ENCODE measurements around the gene HPCAL1.

The HPCAL1 gene

DNA sequence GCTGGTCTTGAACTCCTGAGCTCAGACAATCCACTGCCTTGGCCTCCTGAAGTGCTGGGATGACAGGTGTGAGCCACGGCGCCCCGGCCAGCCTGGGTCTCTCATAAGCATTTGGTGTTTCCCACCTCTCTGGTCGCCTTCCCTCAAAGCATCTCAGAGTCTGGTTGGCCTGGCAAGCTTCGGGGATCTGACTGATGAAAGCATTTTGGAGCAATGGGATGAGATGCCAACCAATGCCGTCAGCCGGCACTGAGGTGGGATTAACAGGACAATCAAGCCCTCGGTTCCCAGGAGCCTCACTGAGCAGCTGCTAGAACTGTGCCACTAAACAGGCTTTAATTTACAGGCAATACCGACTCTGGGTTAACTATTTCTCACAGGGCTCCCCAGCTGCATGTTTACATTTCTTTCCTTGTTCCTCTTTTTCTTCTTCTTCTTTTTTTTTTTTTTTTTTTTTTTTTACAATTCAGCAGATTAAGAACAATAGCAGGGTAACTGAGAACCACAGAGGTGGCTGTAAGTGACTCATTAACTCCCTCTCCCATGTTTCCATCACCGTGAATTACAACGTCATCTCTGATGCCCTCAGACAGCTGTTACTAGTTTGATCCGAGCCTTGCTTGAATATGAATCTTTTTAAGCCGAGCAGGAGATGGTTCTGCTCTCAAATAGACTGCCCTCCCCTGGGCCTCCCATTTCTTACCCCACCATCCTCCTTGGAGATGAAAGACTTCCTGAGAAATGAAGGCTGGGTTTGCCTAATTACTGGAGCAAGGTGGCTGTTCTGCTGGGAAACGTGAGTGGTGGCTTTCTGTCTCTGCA, 107.5 kb downstream of the HPCAL1 start:
- no peak for DNase-seq

DNA sequence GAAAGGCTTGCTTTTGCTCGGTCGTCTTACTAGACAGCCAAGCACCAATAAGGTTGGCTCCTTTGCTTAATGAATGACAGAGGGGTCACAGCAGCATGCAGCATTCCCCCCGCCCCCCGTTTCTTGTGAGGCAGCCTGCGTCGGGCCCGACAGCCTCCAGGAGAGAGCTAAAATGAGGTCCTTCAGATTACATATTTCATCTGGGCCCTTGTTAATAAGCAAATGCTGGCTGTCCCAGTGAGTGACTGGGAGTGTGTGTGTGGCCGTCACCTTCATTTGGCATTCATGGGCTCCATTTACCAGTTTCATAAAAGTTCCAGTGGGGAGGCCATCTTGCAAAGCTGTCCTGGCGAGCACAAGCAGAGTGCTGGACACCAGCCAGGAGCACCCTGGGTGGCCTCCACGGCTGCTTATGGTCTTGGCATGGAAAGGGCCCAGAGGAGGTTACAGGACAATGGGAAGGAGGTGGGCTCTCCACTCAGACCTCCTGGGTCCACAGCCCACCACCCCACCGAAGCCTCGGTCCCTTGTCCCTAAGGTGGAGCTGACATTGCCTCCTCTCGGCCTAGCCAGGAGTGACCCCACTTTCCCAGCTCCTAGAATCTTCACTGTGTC, 108.2 kb downstream of the HPCAL1 start:
- no peak for DNase-seq

GRCh38 chr2:10411557-10411956, 108.9 kb downstream of the HPCAL1 start:
- no peak for DNase-seq

DNA sequence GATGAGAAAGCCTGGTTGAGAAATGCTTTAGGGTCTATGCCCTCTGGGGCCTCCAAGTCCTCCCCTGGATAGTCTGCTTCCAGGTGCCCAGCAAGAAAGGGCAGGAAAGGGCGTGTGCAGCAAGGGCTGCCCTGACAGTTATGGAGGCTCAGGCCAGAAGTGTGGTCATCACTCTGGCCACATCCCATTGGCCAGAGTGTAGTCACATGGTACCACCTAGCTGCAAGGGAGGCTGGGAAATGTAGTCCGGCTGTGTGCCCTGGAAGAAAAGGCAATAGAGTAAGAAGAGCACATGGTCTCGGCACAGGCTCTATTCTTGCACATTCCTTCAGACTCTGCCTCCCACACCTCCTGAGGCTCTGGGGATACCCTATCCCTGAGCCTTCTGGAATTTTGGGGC, 109.7 kb downstream of the HPCAL1 start:
- no peak for DNase-seq

DNA sequence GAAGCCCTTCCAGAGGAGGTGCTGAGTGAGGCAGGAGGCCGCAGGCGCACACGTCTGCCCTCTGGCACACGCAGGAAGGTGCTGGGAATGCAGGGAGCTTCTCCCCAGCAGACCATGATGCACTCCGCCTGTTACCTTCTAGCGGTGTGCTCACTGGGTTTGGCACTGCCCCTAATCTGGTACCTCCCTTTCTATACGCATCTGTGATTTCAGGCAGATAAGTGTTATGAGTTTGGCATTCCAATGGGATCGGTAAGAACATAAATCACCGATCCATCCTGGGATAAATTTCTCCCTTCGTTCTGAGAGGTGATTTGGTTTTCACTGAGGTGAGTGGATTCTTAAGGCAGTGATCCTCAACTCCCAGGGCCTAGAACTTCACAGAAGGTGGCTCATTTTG, 110.8 kb downstream of the HPCAL1 start:
- no peak for DNase-seq

GRCh38 chr2:10413991-10414451, 111.3 kb downstream of the HPCAL1 start:
- no peak for DNase-seq

DNA sequence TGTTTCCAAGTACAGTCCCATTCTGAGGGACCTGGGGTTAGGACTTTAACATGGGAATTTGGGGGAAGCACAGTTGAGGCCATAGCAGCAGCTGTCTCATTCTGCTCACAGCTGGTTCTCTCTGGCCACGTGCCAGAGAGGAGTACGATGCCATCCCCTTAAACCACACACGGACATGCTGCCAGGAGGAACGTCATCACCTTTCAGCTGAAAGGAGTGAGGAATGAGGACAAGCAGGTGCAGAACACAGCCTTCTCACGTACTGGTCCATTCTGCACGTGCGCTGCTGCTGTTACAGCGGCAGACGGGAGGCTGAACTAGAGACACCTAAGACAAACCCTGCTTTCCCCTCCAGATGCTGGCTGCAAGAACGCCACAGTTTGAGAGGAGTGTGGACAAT, 111.9 kb downstream of the HPCAL1 start:
- DNase-seq = no peak

GRCh38 chr2:10415048-10415447, 112.3 kb downstream of the HPCAL1 start:
- DNase-seq = no peak

DNA sequence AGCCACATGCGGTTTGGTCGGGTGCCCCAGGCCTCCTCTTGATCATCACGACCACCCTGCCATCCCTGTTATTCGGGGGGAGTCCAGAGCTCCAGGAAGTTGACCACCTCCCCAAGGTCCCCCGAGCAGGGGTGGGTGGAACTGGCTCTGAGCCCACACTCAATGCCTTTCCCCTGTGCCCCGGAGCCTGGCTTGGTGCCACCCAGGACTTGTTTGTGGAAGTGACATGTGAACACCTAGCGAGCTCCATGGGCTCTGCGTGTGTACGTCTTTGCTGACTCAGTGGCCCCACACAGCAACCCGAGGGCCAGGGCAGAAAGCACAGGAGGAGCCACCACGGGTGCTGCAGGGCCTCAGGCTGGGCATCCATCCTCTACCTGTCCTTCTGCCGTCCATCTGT, 112.9 kb downstream of the HPCAL1 start:
- no peak for DNase-seq

DNA sequence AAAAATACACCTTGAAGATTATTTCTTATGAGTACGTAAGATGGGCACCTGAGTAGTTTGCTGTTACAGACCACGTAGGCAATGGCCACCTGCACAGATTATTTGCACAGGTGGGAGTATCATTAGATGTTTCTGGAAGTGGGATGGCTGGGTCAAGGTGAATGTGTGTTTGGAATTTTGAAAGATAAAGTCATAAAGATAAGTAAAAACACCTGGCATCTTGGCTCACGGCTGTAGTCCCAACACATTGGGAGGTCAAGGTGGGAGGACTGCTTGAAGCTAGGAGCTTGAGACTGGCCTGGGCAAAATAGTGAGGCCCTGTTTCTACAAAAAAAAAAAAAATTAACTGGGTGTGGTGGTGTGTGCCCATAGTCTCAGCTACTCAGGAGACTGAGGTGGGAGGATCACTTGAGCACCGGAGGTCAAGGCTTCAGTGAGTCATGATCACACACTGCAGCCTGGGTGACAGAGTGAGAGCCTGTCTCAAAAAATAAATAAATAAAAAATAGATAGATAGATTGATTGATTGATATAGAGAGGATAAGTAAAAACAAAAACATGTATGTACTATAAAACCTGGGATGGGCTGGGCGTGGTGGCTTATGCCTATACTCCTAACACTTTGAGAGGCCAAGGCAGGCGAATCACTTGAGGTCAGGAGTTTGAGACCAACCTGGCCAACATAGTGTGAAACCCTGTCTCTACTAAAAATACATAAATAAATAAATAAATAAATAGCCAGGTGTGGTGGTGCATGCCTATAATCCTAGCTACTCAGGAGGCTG, 115.0 kb downstream of the HPCAL1 start:
- no peak for DNase-seq

DNA sequence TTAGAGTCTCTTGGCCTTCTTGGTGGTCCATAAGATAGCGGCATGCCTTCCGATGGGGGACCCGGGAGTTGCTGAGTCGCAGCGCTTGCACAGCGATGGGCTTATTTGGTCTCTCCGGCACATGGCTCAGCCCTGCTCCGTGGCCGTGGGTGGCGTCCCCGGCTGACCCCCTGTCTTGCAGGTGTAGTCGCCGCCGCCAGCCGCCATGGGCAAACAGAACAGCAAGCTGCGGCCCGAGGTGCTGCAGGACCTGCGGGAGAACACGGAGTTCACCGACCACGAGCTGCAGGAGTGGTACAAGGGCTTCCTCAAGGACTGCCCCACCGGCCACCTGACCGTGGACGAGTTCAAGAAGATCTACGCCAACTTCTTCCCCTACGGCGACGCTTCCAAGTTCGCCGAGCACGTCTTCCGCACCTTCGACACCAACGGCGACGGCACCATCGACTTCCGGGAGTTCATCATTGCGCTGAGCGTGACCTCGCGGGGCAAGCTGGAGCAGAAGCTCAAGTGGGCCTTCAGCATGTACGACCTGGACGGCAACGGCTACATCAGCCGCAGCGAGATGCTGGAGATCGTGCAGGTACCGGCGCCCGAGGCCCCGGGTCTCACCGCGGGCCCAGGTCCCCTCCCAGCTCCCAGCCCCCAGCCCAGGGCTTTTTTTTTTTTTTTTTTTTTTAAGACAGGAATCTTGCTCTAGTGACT, 117.0 kb downstream of the HPCAL1 start:
- DNase-seq = no peak

DNA sequence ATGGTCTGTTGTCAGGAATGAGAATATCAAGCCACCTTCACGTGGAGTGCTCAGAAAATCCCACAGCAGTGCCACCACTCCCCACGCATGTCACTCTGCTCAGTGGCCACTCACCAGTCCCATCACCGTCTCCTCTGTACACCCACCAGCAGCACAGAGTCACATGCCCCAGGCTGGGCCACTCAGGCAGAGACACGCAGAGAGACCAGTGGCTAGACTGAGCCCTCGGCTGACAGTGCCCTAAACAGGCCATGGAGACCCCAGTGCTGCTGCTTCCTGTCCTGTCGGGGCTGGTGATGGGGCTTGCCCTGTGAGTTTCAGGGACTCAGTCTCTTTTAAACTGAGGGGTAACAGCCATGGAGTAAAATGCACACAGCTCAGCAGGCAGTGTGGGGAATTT, 119.5 kb downstream of the HPCAL1 start:
- DNase-seq = no peak

- no peak for DNase-seq
Observed at GRCh38 chr2:10422732-10423399, 120.2 kb downstream of the HPCAL1 start.

GRCh38 chr2:10423400-10423774, 120.7 kb downstream of the HPCAL1 start:
- DNase-seq = no peak

DNA sequence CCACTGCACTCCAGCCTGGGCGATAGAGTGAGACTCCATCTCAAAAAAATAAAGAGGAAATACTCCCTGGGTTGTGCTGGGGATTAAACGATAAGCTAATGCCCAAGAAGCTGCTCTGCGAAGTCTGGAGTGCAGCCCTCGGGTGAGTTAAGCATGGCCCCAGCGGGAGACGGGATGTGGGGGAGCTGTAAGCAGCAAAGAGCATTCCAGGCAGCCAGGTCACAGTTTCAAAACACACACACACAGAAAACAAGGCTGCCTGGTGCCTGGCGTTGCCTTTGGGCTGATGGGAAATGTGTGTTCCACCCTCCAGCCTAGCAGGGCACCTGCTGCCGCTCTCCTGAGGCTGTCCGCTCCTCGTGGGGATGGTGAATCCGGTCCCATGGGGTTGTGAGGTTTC, 121.3 kb downstream of the HPCAL1 start:
- no peak for DNase-seq

GRCh38 chr2:10424916-10425505, 122.3 kb downstream of the HPCAL1 start:
- DNase-seq = no peak

DNA sequence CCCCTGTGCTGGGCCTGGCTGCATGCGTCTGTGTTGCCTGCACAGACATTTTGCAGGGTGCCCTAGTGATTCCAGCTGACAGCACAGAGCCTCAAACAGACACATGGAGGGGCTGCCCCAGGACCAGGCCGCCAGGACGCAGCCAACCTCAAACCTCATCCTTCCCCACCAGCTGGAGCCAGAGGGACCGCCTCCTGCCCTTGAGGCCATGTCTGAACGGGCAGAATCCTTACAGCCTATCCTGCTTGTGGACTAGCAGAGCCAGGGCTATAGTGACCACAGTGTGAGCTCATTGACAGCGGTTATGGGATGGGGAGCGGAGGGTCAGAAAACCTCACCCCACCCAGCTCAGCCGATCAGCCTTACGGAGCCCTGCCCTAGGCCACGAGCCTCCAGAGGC, 123.0 kb downstream of the HPCAL1 start:
- no peak for DNase-seq

GRCh38 chr2:10426726-10427617, 124.3 kb downstream of the HPCAL1 start:
- no peak for DNase-seq

GRCh38 chr2:10427618-10427949, 124.9 kb downstream of the HPCAL1 start:
- no peak for DNase-seq

- DNase-seq = no peak
Observed at GRCh38 chr2:10428355-10428754, 125.7 kb downstream of the HPCAL1 start.

- no peak for DNase-seq
Observed at GRCh38 chr2:10428924-10429323, 126.2 kb downstream of the HPCAL1 start.

Data from NCI-H446 treated with DMSO at 0.1 percent for 48 hours (cell line).